Endometrium (tissue), 2 donors: ENCODE measurements around the gene HECTD4.
"Not testable (repeated sequence)": the region's sequence is repeated elsewhere in the genome, so short reads cannot be mapped to it uniquely, and the experiment has no call there.

Experiments
- FAIRE-seq: peaks from 2 replicates; lab custom pipeline; 2012; peaks lifted over from hg19 to GRCh38; lab: Jason Lieb, UNC
- donor health status: control.
- donor health status: control.

HECTD4 gene

DNA sequence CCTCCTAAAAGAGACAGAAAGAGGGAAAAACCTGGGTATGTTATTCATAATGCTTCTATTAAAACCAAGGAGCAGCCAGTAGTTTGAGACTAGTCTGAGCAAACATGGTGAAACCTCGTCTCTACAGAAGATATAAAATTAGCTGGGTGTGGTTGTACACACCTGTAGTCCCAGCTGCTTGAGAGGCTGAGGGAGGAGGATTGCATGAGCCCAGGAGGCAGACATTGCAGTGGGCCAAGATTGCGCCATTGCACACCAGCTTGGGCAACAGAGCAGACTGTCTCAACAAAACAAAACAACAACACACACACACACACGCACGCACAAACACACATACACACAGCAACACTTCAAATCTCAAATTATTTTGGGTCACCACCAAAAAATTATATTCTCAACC lies 27.8 kb downstream of the HECTD4 start:
- no peak for FAIRE-seq

DNA sequence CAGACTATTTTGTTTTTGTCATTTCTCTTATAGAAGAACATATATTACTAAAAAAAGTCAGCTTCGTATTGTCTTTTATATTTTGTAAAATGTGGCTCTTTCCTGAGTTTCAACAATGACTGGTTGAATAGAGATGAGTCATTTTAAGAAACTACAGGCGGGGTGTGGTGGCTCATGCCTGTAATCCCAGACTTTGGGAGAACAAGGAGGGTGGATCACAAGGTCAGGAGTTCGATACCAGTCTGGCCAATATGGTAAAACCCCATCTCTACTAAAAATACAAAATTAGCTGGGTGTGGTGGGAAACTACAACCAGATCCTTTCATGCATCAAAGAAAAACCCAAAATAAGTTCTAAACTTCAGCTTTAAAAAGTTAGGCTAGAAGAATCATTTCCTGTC lies 28.8 kb downstream of the HECTD4 start:
- no peak for FAIRE-seq

DNA sequence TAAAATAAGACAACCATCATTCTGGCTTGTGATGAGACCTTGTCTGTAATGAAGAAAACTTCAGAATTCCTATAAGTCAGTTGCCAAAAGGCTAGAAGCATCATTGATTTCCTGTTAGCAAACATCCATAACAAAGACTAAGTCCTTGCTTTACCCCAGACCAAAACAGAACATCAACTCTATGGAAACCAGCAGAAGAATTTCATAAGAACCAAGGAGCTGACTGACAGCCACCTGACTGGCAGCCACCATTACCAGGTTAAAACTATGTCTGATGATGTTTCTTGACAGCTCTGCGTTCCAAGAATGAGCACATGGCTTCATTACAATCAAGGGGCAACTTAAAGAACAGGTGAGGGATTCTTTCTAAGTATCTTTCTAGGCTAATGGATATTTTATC lies 29.3 kb downstream of the HECTD4 start:
- no peak for FAIRE-seq

DNA sequence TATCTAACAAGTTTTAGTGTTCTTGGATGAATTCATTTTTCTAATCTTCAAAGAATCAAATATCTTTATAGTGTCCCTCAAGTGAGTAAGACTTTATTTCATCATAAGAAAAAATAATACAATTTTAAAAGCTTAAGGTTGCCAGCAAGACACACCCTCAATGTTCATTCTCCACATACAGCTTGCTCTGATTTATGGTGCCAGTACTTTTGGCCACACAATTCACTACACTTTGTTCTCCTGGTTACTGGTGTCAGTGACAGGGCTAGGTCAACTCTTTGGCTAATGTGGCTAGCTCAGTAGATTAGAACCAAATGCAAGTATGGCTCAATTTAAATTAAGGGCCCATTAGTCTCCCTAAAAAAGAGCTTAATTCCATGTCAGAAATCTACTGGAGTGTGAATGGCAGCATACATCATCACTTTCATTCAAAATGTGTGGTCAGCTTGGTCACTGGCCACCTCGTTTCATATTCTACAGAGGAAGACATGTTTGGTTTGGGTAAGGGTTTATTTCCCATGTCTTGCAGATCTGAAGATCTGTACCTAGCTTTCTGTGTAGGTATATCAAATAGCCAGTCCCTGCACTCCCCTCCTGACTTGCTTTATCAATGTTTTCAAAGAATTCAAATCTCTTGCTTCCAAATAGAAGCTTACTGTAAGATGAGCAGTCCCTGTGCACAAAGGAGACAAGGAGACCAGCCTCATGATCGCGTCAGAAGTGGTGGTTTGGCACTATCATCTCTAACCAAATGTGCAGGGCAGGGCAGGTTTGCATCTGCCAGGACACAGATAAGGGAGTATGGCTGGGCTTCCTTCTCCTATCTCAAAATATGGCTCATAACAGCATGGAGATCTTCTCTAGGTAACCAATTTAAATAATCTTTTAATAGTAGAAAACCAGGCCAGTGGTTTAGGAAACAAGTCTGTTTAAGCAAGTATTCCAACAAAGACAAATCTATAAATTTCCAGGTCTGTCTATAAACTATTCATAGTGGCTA lies 31.3 kb downstream of the HECTD4 start:
- FAIRE-seq, result no peak

DNA sequence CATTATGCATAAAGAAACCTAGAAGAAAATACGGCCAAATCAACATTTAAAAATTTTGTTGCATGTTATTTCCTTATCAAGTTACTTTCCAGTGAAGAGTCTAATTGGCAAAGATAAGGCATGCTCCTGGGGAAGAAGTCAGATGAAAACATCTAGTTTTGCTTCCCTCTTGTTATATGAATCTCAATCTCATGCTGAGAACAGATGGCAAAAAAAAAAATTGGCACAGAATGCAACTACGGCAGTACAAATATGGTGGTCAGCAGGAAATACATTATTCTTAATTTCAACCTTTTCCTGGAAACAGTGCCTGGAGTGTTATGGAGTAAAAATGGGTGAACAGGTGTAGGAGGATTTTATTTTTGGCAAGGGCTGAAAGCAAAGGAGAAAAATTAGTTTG lies 32.8 kb downstream of the HECTD4 start:
- no peak for FAIRE-seq

GRCh38 chr12:112348926-112349325 lies 33.3 kb downstream of the HECTD4 start:
- not testable (repeated sequence) for FAIRE-seq

DNA sequence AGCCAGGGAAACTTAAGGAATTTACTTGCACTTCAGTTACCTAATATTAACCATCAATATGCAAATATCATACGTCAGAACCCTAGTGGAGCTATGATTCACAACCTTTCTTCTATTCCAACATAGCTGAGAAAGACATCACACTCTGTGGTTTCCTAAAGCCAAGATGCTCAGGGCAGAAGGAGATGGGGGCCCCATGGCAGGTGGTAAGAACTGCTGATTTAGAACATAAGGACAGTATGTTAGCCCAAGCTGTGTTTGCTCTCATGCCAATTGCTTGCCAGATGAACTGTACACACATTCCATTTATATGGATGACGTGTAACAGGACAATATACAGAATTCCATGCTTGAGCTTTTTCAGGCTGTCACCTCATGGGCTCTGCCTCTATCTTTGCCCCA lies 34.6 kb downstream of the HECTD4 start:
- no peak for FAIRE-seq

- FAIRE-seq, result no peak
Observed at GRCh38 chr12:112346194-112346593, 36.0 kb downstream of the HECTD4 start.

GRCh38 chr12:112344220-112344619 lies 38.0 kb downstream of the HECTD4 start:
- FAIRE-seq, result no peak

DNA sequence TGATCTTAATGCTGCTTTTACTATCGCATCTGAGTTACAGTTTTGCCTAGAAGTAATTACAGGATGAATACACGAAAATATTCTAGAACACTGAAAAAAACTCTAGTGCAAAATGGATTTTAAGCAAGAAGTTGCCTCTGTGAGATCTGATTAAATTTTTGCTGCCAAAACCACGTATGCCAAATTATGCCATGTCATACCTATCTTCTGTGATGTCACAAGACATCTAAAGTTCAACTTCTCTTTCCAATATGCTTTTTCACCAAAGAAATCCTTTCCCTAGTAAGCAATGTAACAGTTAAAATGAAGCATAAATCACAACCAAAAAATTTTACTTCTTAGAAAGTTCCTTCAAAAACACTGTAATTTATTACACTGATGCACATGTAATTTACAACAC lies 39.6 kb downstream of the HECTD4 start:
- FAIRE-seq, result no peak

- FAIRE-seq, result no peak
Observed at GRCh38 chr12:112341046-112341825, 41.0 kb downstream of the HECTD4 start.

DNA sequence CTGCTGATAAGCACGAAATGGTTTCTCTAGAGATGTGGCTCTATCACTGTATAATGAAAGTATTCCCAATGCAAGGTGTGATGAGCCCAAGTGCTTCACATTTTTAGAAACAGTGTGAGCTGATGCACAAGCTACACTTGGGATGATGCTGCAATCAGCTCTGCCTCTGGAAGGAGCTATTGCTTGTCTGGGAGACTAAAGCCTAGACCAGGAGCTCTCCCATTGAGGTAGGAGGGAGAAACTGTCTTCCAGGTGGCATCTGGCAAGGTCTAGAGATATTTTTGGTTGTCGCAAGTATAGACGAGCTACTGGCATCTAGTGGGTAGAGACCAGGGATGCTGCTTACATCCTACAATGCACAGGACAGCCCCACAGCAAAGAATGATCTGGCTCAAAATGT lies 42.0 kb downstream of the HECTD4 start:
- FAIRE-seq, result no peak

DNA sequence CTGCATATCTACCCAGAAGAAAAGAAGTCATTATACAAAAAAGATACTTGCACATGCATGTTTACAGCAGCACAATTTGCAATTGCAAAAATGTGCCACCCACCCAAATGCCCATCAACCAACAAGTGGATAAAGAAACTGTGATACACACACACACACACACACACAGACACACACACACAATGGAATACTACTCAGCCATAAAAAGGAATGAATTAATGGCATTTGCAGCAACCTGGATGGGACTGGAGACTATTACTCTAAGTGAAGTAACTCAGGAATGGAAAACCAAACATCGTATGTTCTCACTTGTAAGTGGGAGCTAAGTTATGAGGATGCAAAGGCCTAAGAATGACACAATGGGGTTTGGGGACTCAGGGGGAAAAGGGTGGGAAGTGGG lies 47.2 kb downstream of the HECTD4 start:
- not testable (repeated sequence) for FAIRE-seq

- FAIRE-seq, result no peak
Observed at GRCh38 chr12:112333019-112333418, 49.2 kb downstream of the HECTD4 start.

GRCh38 chr12:112331886-112332285 lies 50.3 kb downstream of the HECTD4 start:
- FAIRE-seq, result no peak

GRCh38 chr12:112330706-112331105 lies 51.5 kb downstream of the HECTD4 start:
- FAIRE-seq, result no peak

- no peak for FAIRE-seq
Observed at GRCh38 chr12:112328456-112329124, 53.6 kb downstream of the HECTD4 start.

DNA sequence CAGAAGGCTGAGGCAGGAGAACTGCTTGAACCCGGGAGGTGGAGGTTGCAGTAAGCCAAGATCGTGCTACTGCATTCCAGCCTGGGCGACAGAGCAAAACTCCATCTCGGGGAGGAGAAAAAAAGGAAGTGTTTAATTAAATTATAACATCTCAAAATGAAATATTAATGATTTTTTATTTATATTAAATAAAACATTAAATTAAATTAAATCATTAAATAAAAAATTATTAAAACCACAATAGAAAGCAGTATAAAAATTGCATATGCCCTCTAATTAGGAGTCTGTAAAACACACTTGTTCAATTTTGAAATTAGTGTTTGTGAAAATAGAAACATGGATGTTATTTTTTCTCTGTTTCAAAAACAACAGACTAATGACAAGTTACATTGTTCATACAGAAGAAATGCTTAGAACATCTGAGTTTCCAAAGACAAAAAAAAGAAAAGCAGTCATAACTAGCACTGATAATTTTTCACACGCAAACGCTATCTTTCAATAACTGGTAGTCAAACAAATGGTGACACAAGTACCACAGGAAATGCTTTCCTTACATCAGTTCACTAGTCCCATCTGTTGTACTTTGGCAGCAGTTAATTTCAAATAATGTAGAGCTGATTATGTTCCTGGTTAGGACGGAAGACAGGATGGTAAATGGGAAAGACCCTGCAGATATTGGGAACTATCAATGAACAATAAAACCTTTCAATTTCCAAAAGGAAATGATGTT lies 54.9 kb downstream of the HECTD4 start:
- no peak for FAIRE-seq

DNA sequence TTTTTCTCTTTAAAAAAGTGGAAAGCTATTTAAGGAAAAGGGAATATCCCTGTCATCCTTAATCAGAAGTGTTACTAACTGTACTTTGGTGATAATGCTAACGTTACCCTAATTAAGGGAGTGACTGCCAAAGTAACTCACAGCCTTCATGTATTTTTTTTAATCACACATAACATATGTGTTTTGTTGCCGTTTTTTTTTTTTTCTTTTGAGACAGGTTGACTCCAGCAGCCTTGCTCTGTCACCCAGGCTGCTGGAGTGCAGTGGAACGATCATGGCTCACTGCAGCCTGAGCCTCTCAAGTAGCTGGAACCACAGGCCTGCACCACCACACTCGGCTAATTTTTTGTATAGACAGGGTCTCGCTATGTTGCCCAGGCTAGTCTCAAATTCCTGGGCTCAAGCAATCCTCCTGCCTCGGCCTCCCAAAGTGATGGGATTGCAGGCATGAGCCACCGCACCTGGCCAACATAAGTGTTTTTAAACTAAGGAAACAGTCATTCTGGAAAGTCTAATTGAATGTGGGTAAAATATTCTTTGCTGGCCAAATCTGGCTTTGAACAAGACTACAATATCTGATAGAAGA lies 56.5 kb downstream of the HECTD4 start:
- FAIRE-seq, result no peak

GRCh38 chr12:112325157-112325556 lies 57.1 kb downstream of the HECTD4 start:
- no peak for FAIRE-seq

- no peak for FAIRE-seq
Observed at GRCh38 chr12:112322882-112323547, 59.2 kb downstream of the HECTD4 start.
